Astrocyte of the cerebellum (primary cell): Measurements from ENCODE around the gene TMPRSS4.

ENCODE experiments used
- DNase-seq: peaks from one replicate; pipeline ENCODE4 v3.0.0-alpha.2; 2011; ENCODE audit warnings: low read depth
- H3K4me3 ChIP-seq: 2 replicates; pipeline ENCODE4 v1.5.1; 2011; ENCODE audit warnings: mild to moderate bottlenecking, low read depth, low read length, moderate library complexity
- in situ Hi-C: cut with HindIII; loops from 2 replicates; pipeline ENCODE4 v1.10.0; 2017; ENCODE audit warnings: low sequenced_read_pairs
- TF ChIP-seq, protein P1 (sequence below): IDR thresholded peaks from 2 replicates; pipeline ENCODE4 v1.5.1; 2012; ENCODE audit warnings: low read length, low read depth, moderate library complexity, mild to moderate bottlenecking; ENCODE audit errors: missing control alignments

The TMPRSS4 gene

DNA sequence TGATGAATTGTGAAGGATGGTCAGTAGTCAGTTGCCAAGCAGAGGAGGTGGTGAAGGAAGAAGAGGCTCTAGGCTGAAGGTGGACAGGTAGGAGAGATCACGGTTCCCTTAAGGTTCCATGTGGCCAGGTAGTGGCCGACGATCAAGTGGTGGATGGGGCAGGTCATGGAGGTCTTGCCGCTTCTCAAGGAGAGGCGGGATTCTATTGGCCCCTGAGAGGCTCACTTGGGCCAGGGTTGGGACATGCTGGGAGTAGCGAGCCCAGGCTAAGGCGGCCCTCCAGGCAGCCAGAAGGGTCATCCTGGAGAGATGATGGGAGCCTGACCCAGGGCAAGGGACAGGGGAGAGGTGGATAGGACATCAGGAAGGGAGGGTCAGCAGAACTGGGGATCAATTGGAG lies 20.9 kb upstream of the TMPRSS4 start:
- TF ChIP-seq, protein P1, sequence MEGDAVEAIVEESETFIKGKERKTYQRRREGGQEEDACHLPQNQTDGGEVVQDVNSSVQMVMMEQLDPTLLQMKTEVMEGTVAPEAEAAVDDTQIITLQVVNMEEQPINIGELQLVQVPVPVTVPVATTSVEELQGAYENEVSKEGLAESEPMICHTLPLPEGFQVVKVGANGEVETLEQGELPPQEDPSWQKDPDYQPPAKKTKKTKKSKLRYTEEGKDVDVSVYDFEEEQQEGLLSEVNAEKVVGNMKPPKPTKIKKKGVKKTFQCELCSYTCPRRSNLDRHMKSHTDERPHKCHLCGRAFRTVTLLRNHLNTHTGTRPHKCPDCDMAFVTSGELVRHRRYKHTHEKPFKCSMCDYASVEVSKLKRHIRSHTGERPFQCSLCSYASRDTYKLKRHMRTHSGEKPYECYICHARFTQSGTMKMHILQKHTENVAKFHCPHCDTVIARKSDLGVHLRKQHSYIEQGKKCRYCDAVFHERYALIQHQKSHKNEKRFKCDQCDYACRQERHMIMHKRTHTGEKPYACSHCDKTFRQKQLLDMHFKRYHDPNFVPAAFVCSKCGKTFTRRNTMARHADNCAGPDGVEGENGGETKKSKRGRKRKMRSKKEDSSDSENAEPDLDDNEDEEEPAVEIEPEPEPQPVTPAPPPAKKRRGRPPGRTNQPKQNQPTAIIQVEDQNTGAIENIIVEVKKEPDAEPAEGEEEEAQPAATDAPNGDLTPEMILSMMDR, result no peak
- no peak overlapping the region for H3K4me3 ChIP-seq
- no peak for DNase-seq
- in situ Hi-C loops, result no loop called here

DNA sequence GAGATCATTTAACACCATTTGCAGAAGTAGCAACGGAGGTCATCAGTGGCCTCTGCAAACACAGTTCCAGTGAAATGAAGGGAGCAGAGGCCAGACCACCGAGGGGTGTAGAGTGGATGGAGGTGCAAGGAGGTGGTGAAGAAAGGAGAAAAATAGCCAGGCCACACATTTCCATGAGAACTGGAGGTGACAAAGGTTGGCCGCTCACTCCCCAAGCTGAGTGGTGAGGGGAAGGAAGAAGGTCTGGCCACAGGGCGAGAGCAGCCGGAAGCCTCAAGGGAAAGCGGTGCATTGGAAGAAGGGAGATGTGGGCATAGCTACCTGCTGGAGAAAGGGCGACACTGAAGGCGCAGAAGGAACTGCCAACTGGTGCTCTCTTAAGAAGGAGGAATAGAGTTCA lies 20.1 kb upstream of the TMPRSS4 start:
- TF ChIP-seq, protein P1, result no peak
- H3K4me3 ChIP-seq, result no peak overlapping the region
- in situ Hi-C loops, result no loop called here
- no peak for DNase-seq

DNA sequence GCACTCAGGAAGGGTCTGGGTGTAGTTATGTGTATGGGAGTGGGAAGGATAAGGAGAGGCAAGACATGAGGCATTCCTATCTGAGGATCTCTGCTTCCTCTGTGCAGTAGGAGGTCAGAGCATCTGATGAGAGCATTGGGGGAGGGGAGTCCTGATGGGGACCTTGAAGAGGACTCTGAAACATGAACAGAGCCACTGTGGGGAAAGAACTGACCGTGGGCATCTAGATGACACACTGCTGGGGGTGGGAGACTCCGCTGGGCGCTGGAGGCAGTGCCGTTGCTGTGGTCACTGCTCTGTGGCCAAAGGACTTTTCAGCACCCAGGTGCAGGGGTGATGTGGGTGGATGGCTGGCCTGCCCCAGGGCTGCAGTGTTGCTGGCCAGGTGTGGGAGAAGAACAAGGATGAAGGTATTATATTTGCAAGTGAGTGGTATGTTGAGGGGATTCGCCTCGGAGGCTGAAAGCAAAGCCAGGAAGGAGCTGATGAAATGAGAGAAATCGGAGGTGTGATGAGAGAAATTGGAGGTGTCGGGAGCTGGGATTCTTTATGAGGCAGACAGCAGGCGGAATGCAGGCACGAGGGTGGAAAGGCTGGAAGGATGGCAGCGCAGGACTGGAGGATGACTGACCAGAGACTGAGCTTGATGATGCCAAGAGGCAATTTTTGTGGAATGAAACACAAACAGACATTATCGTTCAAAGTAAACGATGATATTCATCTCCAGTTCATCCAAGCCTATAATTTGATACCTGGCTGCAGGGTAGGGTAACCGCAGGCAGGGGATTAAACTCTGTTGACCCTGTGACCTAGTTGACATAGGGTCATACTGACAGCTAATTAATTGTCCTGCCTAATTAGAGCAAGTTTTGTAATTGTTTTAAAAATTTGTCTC lies 19.4 kb upstream of the TMPRSS4 start:
- no peak for DNase-seq
- in situ Hi-C loops, result no loop called here
- H3K4me3 ChIP-seq, result no peak overlapping the region
- TF ChIP-seq, protein P1, result no peak

DNA sequence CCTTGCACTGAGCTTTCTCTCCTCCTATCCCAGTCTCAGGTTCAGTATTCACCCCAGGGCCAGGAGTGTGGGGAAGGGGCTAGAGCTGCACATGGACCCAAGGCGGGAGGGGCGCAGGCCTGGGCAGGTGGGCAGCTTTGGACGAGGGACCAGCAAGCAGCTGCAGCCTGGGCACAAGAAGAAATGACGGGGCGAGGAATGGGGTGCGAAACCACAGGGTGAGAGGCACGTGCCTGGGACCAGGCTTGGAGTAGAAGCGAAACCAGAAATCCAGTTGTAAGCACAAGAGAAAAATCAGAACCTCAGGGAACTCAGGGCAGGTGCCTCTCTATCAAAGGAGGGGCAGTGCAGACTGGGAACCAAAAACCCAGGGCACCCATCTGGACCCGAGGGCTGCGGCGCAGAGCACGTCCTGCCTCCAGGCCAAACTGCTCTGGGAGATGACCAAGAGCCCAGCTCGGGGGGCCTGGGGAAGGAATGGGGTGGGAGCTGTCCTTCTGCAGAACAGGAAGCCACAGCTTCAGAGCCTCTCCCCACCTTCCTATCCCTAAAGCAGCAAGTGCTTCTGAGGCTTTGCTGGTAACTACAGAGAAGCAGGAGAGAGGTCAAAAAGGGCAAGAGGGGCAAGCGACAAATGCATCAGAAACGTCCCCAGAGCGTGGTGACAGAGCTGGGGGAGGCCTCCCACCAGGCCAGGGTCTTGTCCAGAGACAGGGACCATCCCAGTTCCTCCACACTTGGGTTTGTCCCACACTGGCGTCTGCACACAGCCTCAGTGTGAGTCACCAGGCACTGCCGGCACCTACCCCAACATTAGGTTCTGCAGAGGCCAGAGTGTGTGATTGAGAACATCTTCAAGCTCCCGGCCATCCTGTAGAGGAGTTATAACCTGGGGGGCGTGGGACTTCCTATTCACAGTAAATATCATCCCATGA lies 18.3 kb upstream of the TMPRSS4 start:
- TF ChIP-seq, protein P1, result no peak
- no peak for DNase-seq
- in situ Hi-C loops, result no loop called here
- H3K4me3 ChIP-seq, result no peak overlapping the region

DNA sequence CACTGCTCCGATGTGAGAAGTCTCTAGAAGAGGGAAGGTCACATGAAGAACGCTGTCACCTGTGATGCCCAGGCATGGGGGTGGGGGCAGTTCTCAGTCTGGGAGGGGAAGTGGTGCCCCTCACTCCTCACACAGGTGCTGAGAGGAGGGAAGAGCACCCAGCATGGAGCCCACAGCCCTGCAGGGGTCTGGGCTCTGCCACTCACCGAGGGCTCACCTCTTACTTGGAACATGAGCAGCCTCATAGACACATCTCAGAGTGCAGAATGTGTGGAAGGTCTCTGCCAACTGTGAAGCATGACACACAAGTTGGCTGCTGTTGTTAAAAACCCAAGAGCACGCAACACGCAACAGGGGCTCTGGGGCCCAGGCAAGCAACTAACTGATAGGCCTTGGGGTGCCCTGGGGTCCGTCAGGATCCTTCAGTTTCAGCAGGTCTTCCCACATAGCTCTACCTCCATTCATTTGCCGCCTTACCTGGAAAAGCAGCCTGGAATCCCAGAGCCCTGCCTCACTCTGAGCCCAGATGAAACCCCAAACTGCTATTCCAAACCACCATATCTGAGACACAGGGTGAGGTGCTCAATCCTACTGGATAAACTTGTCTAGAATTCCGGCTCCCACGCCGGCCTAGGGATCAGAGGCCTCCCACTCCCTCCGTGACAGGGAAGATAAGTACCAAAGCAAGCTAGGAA lies 17.5 kb upstream of the TMPRSS4 start:
- TF ChIP-seq, protein P1, result no peak
- in situ Hi-C loops, result no loop called here
- no peak overlapping the region for H3K4me3 ChIP-seq
- no peak for DNase-seq

DNA sequence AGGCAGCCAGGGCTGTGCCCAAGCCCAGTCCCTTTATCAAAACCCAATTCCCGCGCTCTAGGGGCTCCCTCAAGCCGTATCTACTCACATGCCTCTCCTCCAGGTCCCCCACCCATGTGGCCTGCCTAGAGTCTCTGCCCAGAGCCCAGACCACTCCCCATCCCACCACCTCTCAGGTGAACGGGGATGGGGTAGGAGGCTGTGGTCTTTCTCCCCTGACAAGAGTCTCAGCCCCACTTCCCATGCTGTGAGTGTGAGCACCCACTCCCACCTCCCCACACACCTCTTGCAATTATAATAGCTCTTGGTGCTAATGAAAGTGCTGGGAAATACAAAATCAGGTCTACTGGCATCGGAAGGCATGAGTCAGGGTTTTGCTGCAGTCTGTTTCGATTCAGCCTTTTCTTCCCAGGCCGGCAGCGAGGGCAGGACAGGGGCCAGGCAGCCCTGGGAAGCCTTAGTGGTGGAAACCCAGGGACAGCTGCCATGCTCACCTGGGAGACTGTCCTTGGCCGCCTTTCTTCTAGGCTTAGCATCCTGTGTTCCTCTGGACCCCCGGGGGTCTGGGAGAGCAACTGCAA lies 16.7 kb upstream of the TMPRSS4 start:
- in situ Hi-C loops, result no loop called here
- TF ChIP-seq, protein P1, result no peak
- H3K4me3 ChIP-seq, result no peak overlapping the region
- DNase-seq, result no peak
